Activated CD4-positive, alpha-beta T cell treated with anti-CD3 and anti-CD28 coated beads for 24 hours (primary cell): ENCODE results near the gene DPRX.
"Not testable (repeated sequence)": the region's sequence is repeated elsewhere in the genome, so short reads cannot be mapped to it uniquely, and the experiment has no call there.

Experiments used
- DNase-seq, 2 donors: peaks; one replicate each; pipeline ENCODE4 v3.0.0-alpha.2; 2020; ENCODE audit warnings: low read depth in 2 of 2

The DPRX gene

DNA sequence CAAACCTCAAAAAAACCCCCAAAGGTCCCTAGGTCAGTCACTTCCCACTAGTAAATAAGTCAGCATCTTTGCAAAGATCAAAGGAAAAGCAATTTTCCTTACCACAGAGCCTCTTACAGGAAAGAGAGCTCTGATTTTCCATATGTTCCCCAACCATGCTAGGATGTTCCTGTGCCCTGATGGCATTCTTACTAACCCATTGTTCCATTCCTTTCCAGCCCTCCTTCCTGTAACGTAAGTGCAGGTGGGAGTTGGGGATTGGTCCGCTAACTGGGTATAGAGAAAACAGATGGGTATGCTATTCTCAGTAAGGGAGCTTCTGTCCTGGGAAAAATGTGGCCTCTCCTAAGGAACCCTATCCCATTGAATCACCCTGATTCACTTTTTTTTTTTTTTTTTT lies 14.3 kb downstream of the DPRX start:
- DNase-seq = no peak

DNA sequence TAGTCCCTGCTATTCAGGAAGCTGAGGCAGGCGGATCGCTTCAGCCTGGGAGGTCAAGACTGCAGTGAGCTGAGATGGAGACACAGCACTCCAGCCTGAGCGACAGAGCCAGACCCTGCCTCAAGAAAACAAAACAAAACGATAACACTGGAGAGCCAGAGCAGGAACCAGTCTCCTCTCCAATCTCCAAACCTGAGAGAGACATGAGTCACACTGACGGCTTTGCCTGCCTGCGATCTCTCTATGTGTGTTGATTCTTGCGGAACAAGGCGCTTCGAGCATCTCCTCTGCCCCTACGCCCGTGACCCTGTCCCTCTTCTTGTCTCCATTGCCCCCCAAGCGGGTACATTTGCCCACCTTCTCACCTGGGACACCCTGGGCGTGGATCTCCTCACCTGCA lies 15.6 kb downstream of the DPRX start:
- no peak for DNase-seq

DNA sequence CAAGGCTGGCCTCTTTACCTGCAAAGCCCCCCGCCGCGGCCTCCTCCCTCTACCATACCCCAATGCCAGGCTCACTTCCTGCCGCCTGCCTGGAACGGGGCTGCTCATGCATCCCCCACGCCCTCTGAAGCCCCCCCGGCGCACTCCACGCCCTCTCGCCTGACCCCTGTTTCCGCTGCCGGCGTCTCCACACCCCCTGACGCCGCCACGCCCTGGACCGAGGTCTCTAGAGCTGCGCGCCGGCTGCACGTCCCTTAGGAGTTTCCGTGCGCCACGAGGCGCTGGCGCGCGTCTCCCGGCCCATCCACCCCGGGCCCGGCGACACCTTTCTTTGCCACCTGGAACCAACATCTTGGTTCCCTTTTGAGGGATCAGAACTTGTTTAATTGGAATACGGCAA lies 16.0 kb downstream of the DPRX start:
- DNase-seq = no peak

DNA sequence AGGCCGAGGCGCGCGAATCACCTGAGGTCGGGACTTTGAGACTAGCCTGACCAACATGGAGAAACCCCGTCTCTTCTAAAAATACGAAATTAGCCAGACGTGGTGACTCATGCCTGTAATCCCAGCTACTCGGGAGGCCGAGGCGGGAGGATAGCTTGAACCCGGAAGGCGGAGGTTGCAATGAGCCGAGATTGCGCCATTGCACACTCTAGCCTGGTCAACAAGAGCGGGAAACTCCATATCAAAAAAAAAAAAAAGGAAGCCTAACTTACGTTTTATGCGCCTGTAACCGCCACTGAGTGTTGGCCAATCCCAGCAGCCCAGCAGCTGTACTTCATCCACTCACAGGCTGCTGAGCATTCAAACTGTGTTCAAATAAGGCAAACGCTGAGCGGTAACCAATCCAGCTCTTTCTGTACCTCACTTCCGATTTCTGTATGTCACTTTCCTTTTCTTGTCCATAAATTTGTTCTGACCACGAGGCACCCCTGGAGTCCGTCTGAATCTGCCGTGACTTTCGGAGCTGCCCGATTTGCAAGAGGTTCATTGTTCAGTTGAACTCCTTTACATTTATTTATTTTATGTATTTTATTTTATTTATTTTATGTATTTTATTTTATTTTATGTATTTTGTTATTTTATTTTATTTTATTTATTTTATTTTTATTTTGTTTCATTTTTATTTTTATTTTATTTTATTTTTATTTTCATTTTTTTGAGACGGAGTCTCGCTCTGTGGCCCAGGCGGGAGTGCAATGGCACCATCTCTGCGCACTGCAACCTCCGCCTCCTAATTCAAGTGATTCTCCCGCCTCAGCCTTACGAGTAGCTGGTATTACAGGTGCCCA lies 18.2 kb downstream of the DPRX start:
- no peak for DNase-seq

DNA sequence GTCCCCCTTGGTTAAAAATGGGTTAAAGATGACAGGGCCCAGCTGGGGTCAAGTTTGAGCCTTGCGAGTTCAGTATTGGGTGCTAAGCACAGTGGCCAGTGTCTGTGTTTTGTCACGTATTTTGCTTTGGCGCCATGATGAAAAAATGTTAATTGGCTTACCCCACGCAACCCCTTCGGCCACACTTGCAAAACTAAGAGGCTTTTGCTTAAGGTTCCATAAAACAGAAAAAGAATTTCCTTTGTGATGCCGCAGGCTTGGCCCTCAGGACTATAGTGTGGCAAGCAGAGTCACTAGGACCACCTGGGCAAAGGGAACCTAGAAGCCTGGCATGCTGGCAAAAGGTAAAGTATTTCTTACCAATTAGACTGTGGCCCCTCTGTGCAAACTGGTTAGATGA lies 20.7 kb downstream of the DPRX start:
- DNase-seq = no peak

DNA sequence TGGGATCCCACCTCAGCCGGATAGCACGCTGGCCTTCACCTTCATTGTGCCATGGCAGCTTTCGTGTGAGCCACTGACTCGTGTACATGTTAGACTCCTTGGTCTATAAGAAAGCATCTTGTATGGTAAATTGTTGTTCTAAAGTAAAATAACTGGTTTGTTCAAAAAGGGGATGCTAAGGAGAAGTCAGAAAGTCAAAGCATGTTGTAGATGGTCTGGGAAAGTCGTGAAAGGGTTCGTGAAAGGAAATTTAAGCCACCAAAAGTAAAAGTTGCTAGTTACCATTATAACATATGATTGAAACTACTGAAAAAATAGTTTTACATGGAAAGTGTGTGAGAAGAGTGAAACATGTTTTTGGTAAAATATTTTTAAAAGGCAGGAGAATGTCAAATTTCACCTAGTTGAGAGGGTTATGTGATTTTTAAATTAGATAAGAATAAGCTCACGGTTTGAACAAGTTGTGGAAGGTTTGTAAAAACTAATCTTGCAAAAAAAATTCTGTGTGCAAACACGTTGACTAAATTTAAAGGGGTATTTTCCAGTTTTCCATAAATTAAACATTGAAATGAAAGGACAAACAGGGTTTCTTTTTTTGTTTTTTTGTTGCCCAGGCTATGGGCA lies 23.4 kb downstream of the DPRX start:
- no peak for DNase-seq

DNA sequence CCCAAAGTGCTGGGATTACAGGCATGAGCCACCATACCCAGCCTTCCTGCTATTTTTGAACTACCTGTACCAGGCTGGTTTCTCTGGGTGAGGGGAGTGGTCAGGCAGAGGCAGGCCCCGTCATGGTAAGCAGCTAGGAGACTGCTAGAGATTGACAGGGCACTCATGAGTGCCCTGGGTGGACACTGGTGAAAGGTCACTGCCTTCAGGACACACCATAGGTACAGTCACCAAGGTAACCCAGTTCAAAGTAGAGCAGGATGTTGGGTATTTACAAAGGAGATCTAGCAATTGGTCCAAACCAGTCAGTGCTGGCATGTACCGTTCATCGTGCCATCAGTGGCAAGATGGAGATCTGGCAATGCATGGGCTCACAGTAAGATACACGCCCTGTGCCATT lies 25.5 kb downstream of the DPRX start:
- no peak for DNase-seq

DNA sequence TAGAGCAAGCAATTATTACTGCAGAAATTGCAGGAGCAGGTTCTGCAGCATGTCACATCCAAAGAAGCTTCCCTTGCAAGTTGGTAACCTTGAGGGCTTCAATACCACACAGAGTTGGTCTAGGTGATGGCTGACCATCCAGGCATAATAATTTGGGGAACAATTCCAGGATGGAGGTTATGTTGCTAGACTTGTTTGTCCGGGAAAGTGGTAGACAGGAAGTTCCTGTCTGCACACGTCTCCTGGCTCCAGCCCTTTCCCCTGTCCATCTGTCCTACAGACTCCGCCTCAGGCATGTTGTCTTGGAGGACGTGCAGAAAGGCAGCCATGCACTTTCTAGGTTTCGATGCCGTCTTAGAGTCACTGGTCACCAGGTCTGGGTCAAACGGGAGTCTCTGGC lies 26.0 kb downstream of the DPRX start:
- DNase-seq = no peak

DNA sequence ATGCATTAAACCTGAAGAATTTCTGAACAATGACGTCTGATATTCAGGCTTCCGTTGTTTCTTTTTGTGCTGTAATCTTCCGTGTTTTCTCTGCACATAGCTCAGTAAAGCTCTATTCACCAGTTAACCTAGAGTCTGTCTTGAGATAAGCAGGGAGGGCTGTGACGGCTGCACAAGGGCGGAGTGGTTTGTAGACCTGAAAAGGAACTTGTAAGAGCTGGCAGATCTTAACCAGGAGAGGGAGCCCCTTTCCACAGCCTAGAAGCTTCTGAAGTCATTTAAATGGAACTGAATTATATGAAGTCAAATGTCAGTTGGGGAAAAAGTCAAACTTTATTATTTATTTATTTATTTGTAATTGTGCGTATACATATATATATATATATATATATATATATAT lies 27.5 kb downstream of the DPRX start:
- no peak for DNase-seq

DNA sequence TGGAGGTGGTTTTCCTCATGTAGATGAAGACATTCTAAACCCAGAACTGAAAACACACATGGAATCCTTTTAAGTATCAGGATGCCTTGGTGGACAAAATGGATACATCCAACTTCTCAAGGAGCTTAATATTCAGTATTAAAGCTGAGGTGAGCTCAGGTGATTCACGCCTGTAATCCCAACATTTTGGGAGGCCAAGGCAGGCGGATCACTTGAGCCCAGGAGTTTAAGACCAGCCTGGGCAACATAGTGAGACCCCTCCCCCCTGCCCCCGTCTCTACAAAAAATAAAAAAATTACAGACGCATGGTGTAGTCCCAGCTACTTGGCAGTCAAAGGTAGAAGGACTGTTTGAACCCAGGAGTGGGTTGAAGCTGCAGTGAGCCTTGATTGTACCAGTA lies 28.8 kb downstream of the DPRX start:
- DNase-seq = no peak

DNA sequence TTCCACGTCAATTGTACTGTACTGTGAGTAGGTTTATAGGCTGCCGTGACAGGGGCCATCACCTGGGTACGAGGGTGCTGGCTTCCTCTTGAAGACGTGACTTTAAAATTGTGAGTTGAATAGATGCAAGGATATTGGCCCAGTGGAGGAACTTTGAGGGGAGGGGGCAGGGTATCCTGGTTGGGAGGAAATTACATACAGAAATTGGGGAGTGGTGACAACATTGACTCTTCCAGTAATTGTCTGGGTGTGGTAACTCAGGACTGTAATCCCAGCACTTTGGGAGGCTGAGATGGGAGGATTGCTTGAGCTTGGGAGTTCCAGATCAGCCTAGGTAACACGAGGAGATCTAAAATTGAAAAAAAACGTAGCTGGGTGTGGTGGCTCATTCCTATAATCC lies 30.4 kb downstream of the DPRX start:
- no peak for DNase-seq

DNA sequence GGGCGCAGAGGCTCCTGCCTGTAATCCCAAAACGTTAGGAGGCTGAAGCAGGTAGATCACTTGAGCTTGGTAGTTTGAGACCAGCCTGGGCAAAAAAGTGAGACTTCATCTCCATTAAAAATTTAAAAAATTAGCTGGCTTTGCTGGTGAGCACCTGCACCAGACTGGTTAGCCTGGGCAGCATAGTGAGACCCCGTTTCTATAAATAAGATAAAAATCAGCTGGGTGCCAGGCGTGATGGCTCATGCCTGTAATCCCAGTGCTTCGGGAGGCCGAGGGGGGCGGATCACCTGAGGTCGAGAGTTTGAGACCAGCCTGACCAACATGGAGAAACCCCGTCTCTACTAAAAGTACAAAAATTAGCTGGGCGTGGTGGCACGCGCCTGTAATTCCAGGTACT lies 32.4 kb downstream of the DPRX start:
- DNase-seq = no peak

DNA sequence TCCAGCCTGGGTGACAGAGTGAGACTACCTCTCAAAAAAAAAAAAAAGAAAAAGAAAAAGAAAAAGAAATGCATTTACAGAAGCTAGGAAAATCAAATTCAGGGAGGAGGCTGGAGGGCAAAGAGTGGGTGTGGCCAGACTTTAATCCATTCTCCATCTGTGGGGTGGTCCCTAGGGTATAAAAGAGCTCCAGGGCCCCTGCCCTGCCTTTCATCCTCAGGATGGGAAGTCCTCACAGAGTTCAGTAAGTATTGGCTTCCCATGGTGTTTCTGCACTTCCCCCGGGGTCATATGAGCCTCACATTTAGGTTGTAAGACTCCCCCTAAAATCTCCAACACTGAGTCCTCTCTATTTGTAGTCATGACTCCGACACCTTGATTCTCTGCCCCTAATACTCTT lies 33.0 kb downstream of the DPRX start:
- no peak for DNase-seq

DNA sequence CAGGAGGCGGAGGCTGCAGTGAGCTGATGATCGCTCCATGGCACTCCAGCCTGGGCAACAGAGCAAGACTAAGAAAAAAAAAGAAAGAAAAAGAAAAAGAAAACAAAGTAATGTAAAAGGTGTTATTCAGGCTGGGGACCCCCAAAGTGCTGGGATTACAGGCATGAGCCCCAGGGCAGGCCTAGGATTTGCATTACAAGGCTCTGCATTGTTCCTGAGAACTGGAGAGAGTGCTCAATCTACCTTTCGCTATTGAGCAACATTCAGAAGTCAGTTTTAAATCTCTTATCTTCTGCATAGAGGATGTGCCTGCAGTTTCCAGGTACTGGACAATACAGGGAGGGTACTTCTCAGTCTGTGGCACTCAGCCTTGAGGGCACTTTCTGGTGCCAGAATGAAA lies 34.5 kb downstream of the DPRX start:
- DNase-seq = not testable (repeated sequence)

DNA sequence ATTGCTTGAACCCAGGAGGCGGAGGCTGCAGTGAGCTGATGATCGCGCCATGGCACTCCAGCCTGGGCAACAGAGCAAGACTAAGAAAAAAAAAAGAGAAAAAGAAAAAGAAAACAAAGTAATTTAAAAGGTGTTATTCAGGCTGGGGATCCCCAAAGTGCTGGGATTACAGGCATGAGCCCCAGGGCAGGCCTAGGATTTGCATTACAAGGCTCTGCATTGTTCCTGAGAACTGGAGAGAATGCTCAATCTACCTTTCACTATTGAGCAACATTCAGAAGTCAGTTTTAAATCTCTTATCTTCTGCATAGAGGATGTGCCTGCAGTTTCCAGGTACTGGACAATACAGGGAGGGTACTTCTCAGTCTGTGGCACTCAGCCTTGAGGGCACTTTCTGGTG lies 37.0 kb downstream of the DPRX start:
- DNase-seq = not testable (repeated sequence)

DNA sequence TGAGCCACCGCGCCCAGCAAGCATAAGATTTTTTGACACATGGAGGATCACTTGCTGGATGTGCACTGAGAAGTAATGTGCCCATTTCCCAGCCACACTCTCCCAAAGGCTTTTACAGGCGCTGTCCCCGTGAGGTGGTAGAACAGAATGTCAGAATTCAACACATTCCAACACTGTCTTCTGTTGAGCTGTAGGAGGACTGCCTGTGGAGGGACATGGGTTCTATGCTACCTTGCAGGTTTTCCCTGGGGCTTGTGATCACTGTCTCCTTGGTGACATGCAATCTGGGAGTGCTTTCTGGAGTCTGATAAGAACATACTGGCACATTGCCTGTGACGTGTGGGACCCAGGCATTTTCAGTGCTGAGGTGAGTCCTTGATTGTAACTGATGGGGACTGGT lies 38.5 kb downstream of the DPRX start:
- no peak for DNase-seq

DNA sequence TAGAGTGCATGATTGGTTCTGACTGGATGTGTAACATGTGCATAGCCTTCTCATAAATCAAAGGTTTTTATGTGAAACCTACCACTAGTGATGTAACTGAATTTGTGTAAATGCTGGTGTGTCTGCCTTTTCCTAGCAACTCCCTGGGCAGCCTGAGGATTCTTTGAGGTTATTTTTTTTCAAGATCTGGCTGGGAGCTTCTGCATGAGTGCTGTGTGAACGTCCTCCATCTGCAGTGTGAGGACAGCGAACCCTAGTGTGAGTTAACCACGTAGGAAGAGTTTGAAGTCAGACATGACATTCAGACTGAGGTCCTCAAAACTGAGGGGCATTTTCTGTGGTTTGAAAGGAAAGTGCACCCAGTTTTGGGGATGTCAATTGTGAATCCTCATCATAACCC lies 39.9 kb downstream of the DPRX start:
- no peak for DNase-seq
